Natural killer cell (primary cell): Measurements from ENCODE around the gene CDC45. TPM values are rescaled to one million over a fixed set of nuclear protein-coding genes. Genes with fewer than 3 reads are reported as not detected.

Experiments used
- ATAC-seq, 3 donors: fragments of 150-1000 bp in 2 of 3; fragments of 200-7000 bp in 1 of 3; cut with Tn5 transposase; 1 replicate in 1 of 3; 2 replicates in 2 of 3; pipeline ENCODE4 v1.10.0; 2021; ENCODE audit warnings: mild to moderate bottlenecking in 2 of 3, moderate library complexity in 2 of 3
- DNase-seq, 2 donors: peaks; one replicate each; pipeline versions ENCODE4 v3.0.0 to v3.0.0-alpha.2; 2013 to 2021; ENCODE audit warnings: mixed read lengths in 1 of 2
- H3K27ac ChIP-seq: one replicate; pipeline ENCODE4 v1.5.1; 2013; ENCODE audit warnings: mild to moderate bottlenecking, low read length
- H3K27me3 ChIP-seq: one replicate; pipeline ENCODE4 v1.6.1; 2013; ENCODE audit warnings: low read length; ENCODE audit not compliant: control insufficient read depth, insufficient read depth
- H3K36me3 ChIP-seq: one replicate; pipeline ENCODE4 v1.6.1; 2013; ENCODE audit warnings: low read length; ENCODE audit not compliant: control insufficient read depth, insufficient read depth
- H3K4me1 ChIP-seq: one replicate; pipeline ENCODE4 v1.6.1; 2013; ENCODE audit warnings: low read length; ENCODE audit not compliant: control insufficient read depth, insufficient read depth
- H3K4me3 ChIP-seq: one replicate; pipeline ENCODE4 v1.5.1; 2013; ENCODE audit warnings: low read length
- H3K9me3 ChIP-seq: one replicate; pipeline ENCODE4 v1.6.1; 2013; ENCODE audit warnings: low read length; ENCODE audit not compliant: control insufficient read depth, insufficient read depth
- H3K27ac Mint-ChIP-seq, 2 donors: one replicate each; pipeline ENCODE4 v1.8.0; 2022; ENCODE audit warnings: mild to moderate bottlenecking in 2 of 2, mixed read lengths in 2 of 2, moderate library complexity in 1 of 2
- H3K27me3 Mint-ChIP-seq, 2 donors: one replicate each; pipeline ENCODE4 v1.8.0; 2022; ENCODE audit warnings: low read depth in 2 of 2, mixed read lengths in 2 of 2
- H3K36me3 Mint-ChIP-seq: one replicate; pipeline ENCODE4 v1.8.0; 2022; ENCODE audit warnings: mixed read lengths
- H3K4me1 Mint-ChIP-seq, 2 donors: one replicate each; pipeline ENCODE4 v1.8.0; 2022; ENCODE audit warnings: mixed read lengths in 2 of 2
- H3K4me3 Mint-ChIP-seq: one replicate; pipeline ENCODE4 v1.8.0; 2022; ENCODE audit warnings: mild to moderate bottlenecking, moderate library complexity, mixed read lengths
- H3K9me3 Mint-ChIP-seq, 2 donors: one replicate each; pipeline ENCODE4 v1.8.0; 2022; ENCODE audit warnings: mixed read lengths in 2 of 2
- WGBS: methylation state at CpG from one replicate; pipeline ENCODE4 v1.1.7; 2013; ENCODE audit warnings: missing lambda C conversion rate; ENCODE audit not compliant: insufficient coverage; 5-methylcytosine and 5-hydroxymethylcytosine counted together
- intact Hi-C: fragments of 100-400 bp; cut with micrococcal nuclease; formaldehyde crosslinking; loops from one replicate; pipeline ENCODE4 v1.14.2; 2022
- total RNA-seq, 4 donors: library from RNA; stranded (reverse); fragments of 120-200 nt in 1 of 4; gene quantifications; one replicate each; pipeline versions ENCODE4 v1.2.3 to v1.2.4, GENCODE V29; 2013 to 2022
- TF ChIP-seq, protein P1 (sequence below): fragments of 200-600 bp; IDR thresholded peaks from one replicate; pipeline ENCODE4 v1.8.0; 2022; ENCODE audit warnings: antibody characterized with exemption

Gene CDC45
- total RNA-seq, 3 donors from 2014 or later (not counting 1 experiment from before 2014, with no cell fraction given): 1.6 to 4.8 (median 3.3) TPM

DNA sequence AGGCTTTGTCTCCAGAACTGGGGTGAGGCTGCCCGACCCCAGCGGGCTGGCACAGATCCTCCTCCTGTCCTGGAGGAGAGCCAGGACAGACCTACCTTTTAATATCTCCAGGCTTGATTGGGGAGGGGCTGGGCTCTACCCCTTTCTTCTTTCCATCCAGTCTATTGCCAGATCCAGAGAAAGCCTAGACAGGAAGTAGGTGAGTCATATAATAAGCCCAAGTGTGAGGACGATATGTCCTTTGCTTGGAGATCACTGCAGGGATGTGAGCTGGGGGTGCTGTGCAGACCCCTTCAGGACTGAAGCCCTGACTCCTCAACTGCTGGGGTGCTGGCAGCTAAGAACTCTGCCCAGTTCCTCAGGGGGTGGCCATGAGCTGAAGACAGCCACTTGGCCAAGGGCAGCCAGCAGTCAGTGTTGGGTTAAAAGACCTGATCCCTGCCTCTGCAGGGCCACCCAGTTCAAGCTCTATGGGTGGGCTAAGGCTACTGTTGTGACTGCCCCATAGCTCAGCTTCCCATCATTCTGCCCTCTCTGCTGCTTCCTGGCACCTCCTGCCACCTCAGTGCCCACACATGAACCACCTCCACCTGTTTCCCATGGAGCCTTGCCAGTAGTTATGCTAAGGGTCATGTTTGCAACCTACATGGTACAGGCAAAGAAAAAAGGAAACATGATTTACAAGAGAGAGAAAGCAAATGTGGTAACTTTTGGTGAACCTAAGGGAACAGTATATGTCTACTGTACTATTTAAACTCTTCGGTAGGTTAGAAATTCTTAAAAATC is 23.9 kb upstream of the CDC45 start:
- Histone ChIP-seq H3K27ac (no peak overlapping the region), H3K4me3 (no peak overlapping the region), H3K4me1 (no peaks in the 10 kb centered on the region), H3K9me3 (no peaks in the 10 kb centered on the region), H3K27me3 (no peaks in the 10 kb centered on the region), H3K36me3 (peaks cover 50% of the 10 kb centered on the region)
- Mint-ChIP-seq H3K27ac (no peak overlapping the region), H3K27me3 (no peaks in the 10 kb centered on the region), H3K4me3 (no peak overlapping the region), H3K9me3 (no peaks in the 10 kb centered on the region), H3K36me3 (peaks cover 14% of the 10 kb centered on the region), H3K4me1 (peaks cover 0 to 4% of the 10 kb centered on the region in 2 donors)
- TF ChIP-seq, protein P1, sequence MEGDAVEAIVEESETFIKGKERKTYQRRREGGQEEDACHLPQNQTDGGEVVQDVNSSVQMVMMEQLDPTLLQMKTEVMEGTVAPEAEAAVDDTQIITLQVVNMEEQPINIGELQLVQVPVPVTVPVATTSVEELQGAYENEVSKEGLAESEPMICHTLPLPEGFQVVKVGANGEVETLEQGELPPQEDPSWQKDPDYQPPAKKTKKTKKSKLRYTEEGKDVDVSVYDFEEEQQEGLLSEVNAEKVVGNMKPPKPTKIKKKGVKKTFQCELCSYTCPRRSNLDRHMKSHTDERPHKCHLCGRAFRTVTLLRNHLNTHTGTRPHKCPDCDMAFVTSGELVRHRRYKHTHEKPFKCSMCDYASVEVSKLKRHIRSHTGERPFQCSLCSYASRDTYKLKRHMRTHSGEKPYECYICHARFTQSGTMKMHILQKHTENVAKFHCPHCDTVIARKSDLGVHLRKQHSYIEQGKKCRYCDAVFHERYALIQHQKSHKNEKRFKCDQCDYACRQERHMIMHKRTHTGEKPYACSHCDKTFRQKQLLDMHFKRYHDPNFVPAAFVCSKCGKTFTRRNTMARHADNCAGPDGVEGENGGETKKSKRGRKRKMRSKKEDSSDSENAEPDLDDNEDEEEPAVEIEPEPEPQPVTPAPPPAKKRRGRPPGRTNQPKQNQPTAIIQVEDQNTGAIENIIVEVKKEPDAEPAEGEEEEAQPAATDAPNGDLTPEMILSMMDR: no peak
- intact Hi-C loops: no loop called here
- WGBS: 93% methylated on average over 4 of the region's 4 CpGs
- DNase-seq: no peak
- peak in 1 of 3 donors; percentile 24 for ATAC-seq

DNA sequence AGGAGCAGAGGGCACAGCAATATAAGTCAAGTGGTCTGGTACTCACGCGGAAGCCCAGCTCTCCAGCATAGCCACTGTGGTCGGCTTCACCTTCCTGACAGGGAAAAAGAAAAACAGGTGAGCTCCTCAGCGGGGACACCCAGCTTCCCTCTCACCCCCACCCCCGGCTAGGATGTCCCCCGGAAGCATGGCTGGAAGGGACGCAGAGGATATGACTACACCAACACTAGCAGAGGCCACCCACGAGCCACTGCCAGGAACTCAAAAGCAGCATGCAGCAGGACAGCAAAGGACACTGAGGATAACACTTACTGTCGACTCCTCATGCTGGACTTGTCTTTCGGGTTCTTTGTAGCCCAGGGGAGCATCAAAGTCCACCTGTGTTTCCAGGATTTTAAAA is 23.2 kb upstream of the CDC45 start:
- no peak for ATAC-seq
- 99% methylated on average over 10 of the region's 10 CpGs for WGBS

DNA sequence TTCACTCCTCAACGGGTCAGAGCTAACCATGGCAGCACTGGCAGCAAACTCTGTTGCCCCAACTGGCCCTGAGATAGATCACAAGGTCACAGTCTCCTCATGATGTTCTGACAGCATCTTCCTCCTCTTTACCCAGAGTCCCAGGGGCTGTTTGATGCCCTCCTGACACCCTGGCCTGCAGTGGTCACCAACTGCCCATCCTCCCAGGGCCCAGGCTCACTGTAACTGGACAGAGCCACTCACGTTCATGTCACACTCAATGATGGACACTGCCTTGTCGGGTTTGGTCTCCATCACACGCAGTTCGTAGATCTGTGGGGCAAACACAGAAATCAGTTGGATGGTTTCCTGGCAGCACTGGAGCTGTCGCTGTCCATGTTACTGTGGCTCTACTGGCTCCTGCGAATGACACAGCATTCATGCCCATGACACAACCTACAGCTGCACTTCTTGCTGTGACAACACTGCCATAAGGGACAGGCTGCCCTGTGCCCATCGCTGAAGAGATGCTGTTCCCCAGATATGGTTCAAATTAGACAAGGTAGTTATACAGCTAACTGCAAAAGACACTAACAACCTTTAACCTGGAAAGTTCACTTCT is 21.8 kb upstream of the CDC45 start:
- Mint-ChIP-seq H3K36me3 (peaks cover 11% of the 10 kb centered on the region), H3K27ac (no peak overlapping the region), H3K4me1 (peaks cover 0 to 4% of the 10 kb centered on the region in 2 donors), H3K27me3 (no peaks in the 10 kb centered on the region), H3K9me3 (no peaks in the 10 kb centered on the region), H3K4me3 (no peak overlapping the region)
- 98% methylated on average over 8 of the region's 8 CpGs for WGBS
- no peaks in the 10 kb centered on the region for H3K27me3 ChIP-seq
- no peak overlapping the region for H3K27ac ChIP-seq
- no peak overlapping the region for H3K4me3 ChIP-seq
- no peaks in the 10 kb centered on the region for H3K4me1 ChIP-seq
- TF ChIP-seq, protein P1: no peak
- ATAC-seq (no peak), DNase-seq (no peak)
- intact Hi-C loops: no loop called here
- no peaks in the 10 kb centered on the region for H3K9me3 ChIP-seq
- H3K36me3 ChIP-seq: peaks cover 53% of the 10 kb centered on the region

More for the DNA sequence above, 23.2 kb upstream of the CDC45 start:
- TF ChIP-seq, protein P1: no peak
- Histone ChIP-seq H3K4me3 (no peak overlapping the region), H3K4me1 (no peaks in the 10 kb centered on the region), H3K9me3 (no peaks in the 10 kb centered on the region), H3K36me3 (peaks cover 54% of the 10 kb centered on the region), H3K27me3 (no peaks in the 10 kb centered on the region), H3K27ac (no peak overlapping the region)
- no peak overlapping the region for H3K27ac Mint-ChIP-seq
- peaks cover 14% of the 10 kb centered on the region for H3K36me3 Mint-ChIP-seq
- no peak overlapping the region for H3K4me3 Mint-ChIP-seq
- DNase-seq: no peak
- H3K27me3 Mint-ChIP-seq: no peaks in the 10 kb centered on the region
- intact Hi-C loops: no loop called here
- H3K4me1 Mint-ChIP-seq: peaks cover 0 to 4% of the 10 kb centered on the region in 2 donors
- H3K9me3 Mint-ChIP-seq: no peaks in the 10 kb centered on the region
